ENCODE results near the gene ID2.

The ID2 gene

DNA sequence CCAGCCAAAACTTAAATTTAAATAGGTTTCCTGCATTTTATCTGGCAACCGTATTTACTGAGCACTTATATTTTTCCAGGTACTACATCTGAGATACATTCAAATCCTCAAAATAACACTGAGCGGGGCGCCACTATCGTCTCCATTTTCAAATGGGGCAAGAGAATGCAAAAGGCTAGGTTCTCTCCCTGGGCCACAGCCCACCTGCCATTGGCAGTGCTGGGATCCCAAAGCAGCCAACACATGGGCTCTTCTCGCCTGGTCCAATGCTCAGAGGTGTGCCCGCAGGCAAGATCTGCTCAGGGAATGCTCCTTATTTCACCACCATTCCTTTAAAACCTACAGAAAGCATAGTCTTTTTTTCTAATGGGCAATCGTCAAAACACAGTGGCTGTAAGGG is 11.3 kb upstream of the ID2 start:
- DNase-seq, result no peak

- no peak for DNase-seq
Measured at GRCh38 chr2:8671176-8671575, 10.7 kb upstream of the ID2 start.

- no peak for DNase-seq
Measured at GRCh38 chr2:8671802-8672201, 10.1 kb upstream of the ID2 start.

GRCh38 chr2:8672940-8673339 is 8.9 kb upstream of the ID2 start:
- DNase-seq, result no peak

DNA sequence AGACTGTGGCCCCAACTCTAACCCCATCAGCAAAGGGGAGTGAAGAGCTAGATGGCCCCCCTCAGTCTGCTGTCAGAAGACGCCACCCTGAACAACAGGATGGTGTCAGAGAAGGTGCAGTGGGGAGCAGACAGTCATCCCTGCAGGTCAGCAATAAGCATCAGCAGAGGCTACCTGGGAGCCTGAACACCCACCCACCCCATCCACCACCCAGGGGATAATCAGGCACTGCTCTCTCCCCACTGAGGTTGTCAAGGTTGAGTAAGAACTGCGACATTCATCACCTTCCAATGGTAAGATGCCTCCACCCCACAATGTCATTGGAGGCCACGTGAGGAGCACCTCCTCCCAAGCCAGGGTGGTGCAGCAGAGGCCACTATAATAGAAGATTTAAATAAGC is 8.5 kb upstream of the ID2 start:
- DNase-seq, result no peak

GRCh38 chr2:8674420-8675009 is 7.3 kb upstream of the ID2 start:
- no peak for DNase-seq

DNA sequence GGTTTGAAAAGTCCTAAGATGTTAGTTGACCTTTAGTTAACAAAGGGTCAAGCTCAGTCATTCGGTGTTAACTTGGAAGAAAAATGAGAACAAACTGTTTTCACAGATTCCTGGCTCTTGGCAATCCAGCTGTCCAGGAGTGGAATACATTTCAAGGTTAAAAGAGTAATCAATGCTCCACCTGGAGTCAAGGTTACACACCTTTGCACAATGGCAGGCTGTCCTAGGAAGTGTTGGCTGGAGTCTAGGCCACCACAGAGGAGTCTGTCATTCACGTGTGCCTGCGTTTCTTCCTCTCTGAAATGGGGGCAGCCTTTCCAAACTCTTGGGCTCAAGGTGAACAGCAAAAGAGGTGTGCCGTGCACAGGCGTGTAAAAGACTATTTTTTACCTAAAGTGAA is 6.3 kb upstream of the ID2 start:
- no peak for DNase-seq

GRCh38 chr2:8676191-8676920 is 5.5 kb upstream of the ID2 start:
- DNase-seq, result peak; percentile 70

DNA sequence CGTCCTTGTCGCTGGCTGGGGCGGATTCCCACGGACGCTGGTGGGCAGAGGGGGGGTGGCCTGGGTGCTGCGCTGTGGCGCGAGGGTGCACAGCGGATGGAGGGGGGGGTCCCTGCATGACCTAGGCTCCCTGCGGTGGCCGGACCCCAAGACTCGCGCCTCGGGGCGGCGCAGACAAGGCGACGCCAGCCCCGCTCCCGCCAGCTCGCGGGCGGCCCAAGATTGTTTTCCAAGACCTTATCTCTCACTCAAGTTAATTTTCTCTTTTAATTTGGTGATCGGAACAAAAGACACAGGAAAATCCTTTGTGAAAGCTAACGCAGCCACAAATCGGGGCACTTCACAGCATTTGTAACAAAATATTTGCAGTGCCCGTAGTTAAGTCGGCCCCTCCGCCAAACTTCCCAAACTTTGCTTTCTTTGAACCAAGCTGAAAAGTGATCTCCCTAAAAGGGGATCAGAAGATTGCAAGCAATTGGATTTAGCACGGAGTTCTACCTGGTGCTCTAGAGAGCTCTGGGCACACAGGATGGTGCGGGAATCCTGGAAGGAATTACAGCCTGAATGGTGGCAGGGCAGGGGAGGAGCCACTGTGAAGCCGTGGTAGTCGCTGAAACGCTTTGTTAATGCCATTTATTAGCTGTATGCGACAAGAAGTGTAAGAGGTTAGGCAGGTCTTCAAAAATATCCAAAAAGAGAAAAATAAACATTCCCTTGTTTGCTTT is 4.8 kb upstream of the ID2 start:
- DNase-seq, result no peak

- DNase-seq, result peak; percentile 95
Measured at GRCh38 chr2:8677646-8678592, 3.9 kb upstream of the ID2 start.

- DNase-seq, result peak; percentile 93
Measured at GRCh38 chr2:8678731-8679566, 2.9 kb upstream of the ID2 start.

DNA sequence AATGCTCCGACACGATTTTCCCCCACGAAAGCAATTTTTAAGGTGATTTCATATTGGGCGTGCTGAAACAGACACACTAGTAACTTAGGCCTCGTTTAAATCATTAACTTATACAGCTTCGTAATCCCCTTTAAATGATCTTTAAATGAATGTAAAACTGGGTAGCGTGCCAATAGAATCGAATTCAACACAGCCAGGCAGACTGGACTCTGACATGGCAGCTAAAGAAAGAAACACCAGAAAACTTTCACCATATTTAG is 2.4 kb upstream of the ID2 start:
- DNase-seq, result no peak

- DNase-seq, result peak; percentile 33
Measured at GRCh38 chr2:8679827-8680731, 1.8 kb upstream of the ID2 start.

- peak; percentile 79 for DNase-seq
Measured at GRCh38 chr2:8680822-8681760, 765 bp upstream of the ID2 start.

DNA sequence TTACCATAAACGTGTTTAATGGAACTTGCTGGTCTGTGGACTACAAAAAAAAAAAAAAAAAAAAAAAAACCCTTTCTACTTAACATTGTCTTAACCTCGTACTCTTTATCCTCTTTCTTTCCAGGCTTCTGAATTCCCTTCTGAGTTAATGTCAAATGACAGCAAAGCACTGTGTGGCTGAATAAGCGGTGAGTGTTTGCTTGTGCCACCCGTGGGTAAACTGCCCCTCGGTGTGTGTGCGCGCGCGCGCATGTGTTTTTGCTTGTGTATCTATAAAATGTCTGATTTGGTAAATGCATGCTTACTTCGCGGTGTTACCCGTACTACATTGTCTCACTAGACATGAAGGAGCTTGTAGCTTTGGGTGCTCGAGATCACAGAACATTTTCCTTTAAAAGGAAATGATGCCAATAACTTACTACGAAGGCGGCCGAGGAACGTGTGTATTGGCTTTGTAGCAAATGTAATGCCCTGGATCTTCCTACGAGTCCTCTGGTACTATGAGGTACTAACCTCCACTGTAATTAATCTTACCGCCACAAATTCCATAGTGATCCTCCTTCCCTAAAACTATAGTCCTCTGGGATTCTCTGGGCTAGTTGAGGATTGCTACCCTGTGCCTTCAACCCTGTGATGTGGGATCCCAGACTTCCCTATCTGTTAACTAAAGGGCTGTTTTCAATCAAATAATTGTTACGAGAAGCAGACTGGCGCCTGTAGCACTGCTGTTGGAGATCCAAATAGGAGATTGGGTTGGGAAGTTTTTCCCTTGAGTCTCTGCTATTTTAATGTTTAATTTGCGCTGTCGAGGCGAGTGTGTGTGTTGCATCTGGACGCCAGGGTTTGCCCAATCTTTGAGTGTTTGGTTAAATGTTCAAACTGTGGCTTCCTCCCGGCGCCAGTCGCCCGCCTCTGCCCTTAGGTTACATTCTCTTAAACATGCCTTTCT is 1.1 kb downstream of the ID2 start:
- peak; percentile 69 for DNase-seq

DNA sequence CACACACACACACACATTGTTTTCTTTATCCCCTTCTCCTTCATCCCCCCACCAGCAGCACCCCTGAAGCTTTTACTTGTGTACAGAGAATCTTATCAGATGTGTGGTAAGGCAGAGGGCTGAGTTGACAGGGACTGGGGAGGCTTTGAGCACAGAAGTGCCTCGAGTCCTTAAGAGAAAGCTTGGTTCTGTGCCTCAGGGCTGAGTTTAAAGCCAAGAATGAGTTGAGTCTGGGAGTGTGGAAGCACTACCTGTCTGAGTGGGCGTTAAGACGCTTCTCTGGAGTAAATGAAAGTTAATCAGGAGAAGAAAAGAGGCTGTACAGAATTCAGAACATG is 2.7 kb downstream of the ID2 start:
- DNase-seq, result peak; percentile 86

- peak; percentile 63 for DNase-seq
Measured at GRCh38 chr2:8684878-8685696, 3.2 kb downstream of the ID2 start.

- DNase-seq, result peak; percentile 66
Measured at GRCh38 chr2:8685697-8686358, 4.0 kb downstream of the ID2 start.

Measured in hematopoietic multipotent progenitor cell treated with erythropoietin and hydrocortisone succinate and interleukin-3 and kit ligand, for 6 days (in vitro differentiated cells).